Ovary (tissue), 3 donors: Measurements from ENCODE around the gene PLXDC2.

ENCODE experiments used
- EP300 ChIP-seq: sonication (generic); formaldehyde crosslinking; IDR thresholded peaks from one replicate; pipeline ENCODE4 v1.6.1; 2017; ENCODE audit warnings: antibody characterized with exemption
- POLR2A ChIP-seq: fragments of 450-650 bp; IDR thresholded peaks from one replicate; pipeline ENCODE4 v1.6.1; 2017; ENCODE audit warnings: antibody characterized with exemption, mild to moderate bottlenecking, moderate library complexity
- TF ChIP-seq, protein P1 (sequence below), 3 donors: fragments of 450-650 bp in 2 of 3; fragments of 200-600 bp in 1 of 3; IDR thresholded peaks; one replicate each; pipeline versions ENCODE4 v1.5.1 to v1.8.0; 2016 to 2022; ENCODE audit warnings: antibody characterized with exemption in 3 of 3, mild to moderate bottlenecking in 1 of 3
- donor health status: DM: no; HTN: no; CAD: no.

DNA sequence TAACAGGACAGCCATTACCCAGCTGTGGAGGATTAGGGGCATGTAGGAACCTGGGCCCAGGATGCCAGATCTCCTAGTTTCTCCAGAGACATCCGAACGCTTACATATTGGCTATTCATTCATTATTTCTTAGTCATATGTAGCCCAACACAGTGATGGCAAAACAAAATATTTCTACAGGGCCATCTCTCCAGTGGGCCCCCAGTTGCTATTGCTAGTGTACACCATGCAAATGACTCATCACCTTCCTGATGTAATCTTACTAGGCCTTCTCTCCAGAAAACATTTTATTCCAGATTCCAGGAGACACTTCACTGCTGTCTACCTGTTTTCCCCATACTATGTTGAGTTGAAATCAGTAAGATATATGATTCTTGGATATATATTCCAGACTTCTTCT is 201.7 kb downstream of the PLXDC2 start:
- TF ChIP-seq, protein P1, sequence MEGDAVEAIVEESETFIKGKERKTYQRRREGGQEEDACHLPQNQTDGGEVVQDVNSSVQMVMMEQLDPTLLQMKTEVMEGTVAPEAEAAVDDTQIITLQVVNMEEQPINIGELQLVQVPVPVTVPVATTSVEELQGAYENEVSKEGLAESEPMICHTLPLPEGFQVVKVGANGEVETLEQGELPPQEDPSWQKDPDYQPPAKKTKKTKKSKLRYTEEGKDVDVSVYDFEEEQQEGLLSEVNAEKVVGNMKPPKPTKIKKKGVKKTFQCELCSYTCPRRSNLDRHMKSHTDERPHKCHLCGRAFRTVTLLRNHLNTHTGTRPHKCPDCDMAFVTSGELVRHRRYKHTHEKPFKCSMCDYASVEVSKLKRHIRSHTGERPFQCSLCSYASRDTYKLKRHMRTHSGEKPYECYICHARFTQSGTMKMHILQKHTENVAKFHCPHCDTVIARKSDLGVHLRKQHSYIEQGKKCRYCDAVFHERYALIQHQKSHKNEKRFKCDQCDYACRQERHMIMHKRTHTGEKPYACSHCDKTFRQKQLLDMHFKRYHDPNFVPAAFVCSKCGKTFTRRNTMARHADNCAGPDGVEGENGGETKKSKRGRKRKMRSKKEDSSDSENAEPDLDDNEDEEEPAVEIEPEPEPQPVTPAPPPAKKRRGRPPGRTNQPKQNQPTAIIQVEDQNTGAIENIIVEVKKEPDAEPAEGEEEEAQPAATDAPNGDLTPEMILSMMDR (IDR thresholded peaks at IDR 0.05), result no peak
- TF ChIP-seq EP300 (no peak), POLR2A (no peak)
